ENCODE data around the gene COL6A2.

The COL6A2 gene

DNA sequence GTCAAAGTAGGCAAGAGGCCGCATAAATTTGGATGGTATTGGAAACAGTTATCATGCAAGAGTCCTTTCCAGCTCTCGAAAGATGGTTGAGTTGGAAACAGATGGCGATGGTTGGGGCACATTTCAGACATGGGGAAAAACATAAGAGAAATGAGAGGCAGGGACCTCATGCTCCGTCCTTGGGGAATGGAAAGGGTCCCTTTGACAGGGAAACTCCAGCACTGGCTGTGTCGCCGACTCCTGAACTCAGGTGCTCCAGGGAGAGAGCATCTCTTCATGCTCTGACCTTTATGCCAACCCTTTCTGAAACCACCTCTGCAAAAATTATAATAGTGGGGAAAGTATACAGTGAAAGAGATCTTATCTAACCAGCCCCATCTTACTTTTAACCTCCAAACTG lies 36.8 kb upstream of the COL6A2 start:
- POLR2A ChIA-PET = no interaction called here
- DNase-seq (ENCODE audit: extremely low spot score) = no peak
- TF ChIP-seq ELF4 (IDR thresholded peaks at IDR 0.05) (no peak), HDGF (IDR thresholded peaks at IDR 0.05; ENCODE audit: borderline replicate concordance) (no peak), L3MBTL2 (conservative IDR thresholded peaks at IDR 0.05) (no peak), FOXK2 (IDR thresholded peaks at IDR 0.05) (no peak), TARDBP (IDR thresholded peaks at IDR 0.05) (no peak)
- CTCF ChIA-PET = no interaction called here

DNA sequence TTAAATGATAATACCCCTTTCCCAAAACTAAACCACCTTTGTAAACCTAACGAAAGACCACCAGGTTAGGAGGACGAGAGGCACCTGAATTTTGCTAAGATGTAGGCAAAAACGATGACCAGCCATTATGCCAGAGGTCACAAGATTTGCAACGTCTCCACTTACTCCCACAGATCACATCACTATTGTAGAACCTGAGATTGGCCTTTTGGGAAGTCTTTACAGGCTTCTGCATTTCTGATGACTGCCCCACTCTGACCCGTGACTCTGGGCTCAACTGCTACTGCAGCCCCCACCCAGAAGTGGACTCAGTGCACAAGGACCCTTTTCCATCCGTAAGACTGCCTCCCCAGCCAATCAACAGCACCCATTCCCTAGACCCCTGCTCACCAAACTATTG lies 36.4 kb upstream of the COL6A2 start:
- POLR2A ChIA-PET = no interaction called here
- no peak for DNase-seq (ENCODE audit: extremely low spot score)
- no peak for TF ChIP-seq ARNT (IDR thresholded peaks at IDR 0.05)
- no peak for TF ChIP-seq BHLHE40 (IDR thresholded peaks at IDR 0.05; ENCODE audit: borderline replicate concordance)
- no peak for TF ChIP-seq SUZ12 (IDR thresholded peaks at IDR 0.05)
- TF ChIP-seq CTBP1 (IDR thresholded peaks at IDR 0.05; ENCODE audit: borderline replicate concordance) = no peak
- no peak for TF ChIP-seq FOXA1 (IDR thresholded peaks at IDR 0.05)
- TF ChIP-seq ELF4 (IDR thresholded peaks at IDR 0.05) = no peak
- TF ChIP-seq NFRKB (IDR thresholded peaks at IDR 0.05) = no peak
- no peak for TF ChIP-seq LEF1 (IDR thresholded peaks at IDR 0.05; ENCODE audit: borderline replicate concordance)
- TF ChIP-seq L3MBTL2 (conservative IDR thresholded peaks at IDR 0.05) = no peak
- no peak for TF ChIP-seq TARDBP (IDR thresholded peaks at IDR 0.05)
- no peak for TF ChIP-seq SP1 (IDR thresholded peaks at IDR 0.05)
- TF ChIP-seq HDGF (IDR thresholded peaks at IDR 0.05; ENCODE audit: borderline replicate concordance) = no peak
- TF ChIP-seq ZNF384 (IDR thresholded peaks at IDR 0.05) = no peak
- TF ChIP-seq FOXK2 (IDR thresholded peaks at IDR 0.05) = no peak
- TF ChIP-seq FOXM1 (IDR thresholded peaks at IDR 0.05; ENCODE audit: borderline replicate concordance) = no peak
- TF ChIP-seq, protein P1, sequence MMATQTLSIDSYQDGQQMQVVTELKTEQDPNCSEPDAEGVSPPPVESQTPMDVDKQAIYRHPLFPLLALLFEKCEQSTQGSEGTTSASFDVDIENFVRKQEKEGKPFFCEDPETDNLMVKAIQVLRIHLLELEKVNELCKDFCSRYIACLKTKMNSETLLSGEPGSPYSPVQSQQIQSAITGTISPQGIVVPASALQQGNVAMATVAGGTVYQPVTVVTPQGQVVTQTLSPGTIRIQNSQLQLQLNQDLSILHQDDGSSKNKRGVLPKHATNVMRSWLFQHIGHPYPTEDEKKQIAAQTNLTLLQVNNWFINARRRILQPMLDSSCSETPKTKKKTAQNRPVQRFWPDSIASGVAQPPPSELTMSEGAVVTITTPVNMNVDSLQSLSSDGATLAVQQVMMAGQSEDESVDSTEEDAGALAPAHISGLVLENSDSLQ (IDR thresholded peaks at IDR 0.05) = no peak
- CTCF ChIA-PET = no interaction called here

DNA sequence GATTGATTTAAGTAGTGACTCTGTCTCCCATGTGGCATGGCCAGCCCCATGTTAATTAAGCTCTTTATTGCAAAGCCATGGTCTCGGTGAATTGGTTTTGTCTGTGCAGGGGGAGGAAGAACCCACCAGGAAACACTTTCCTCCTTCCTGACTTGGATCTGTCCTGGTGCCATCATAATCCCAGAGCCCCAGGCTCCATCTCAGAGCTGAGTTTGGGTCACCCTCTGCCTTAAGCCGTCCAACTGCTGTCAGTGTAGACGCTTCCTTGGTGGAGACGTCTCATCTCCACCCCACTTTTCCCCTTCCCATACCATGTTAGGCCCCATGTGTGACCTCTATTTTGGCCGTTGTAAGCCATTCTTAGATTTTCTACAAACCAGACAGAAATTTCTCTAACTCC lies 36.0 kb upstream of the COL6A2 start:
- TF ChIP-seq ELF4 (IDR thresholded peaks at IDR 0.05) = no peak
- TF ChIP-seq NFRKB (IDR thresholded peaks at IDR 0.05) = no peak
- no peak for TF ChIP-seq L3MBTL2 (conservative IDR thresholded peaks at IDR 0.05)
- TF ChIP-seq BHLHE40 (IDR thresholded peaks at IDR 0.05; ENCODE audit: borderline replicate concordance) = no peak
- no peak for TF ChIP-seq CTBP1 (IDR thresholded peaks at IDR 0.05; ENCODE audit: borderline replicate concordance)
- TF ChIP-seq FOXM1 (IDR thresholded peaks at IDR 0.05; ENCODE audit: borderline replicate concordance) = no peak
- TF ChIP-seq FOXK2 (IDR thresholded peaks at IDR 0.05) = no peak
- no peak for TF ChIP-seq LEF1 (IDR thresholded peaks at IDR 0.05; ENCODE audit: borderline replicate concordance)
- no peak for TF ChIP-seq TARDBP (IDR thresholded peaks at IDR 0.05)
- TF ChIP-seq ZNF384 (IDR thresholded peaks at IDR 0.05) = no peak
- no peak for TF ChIP-seq ARNT (IDR thresholded peaks at IDR 0.05)
- ChIA-PET POLR2A (no interaction called here), CTCF (no interaction called here)
- DNase-seq (ENCODE audit: extremely low spot score) = no peak

DNA sequence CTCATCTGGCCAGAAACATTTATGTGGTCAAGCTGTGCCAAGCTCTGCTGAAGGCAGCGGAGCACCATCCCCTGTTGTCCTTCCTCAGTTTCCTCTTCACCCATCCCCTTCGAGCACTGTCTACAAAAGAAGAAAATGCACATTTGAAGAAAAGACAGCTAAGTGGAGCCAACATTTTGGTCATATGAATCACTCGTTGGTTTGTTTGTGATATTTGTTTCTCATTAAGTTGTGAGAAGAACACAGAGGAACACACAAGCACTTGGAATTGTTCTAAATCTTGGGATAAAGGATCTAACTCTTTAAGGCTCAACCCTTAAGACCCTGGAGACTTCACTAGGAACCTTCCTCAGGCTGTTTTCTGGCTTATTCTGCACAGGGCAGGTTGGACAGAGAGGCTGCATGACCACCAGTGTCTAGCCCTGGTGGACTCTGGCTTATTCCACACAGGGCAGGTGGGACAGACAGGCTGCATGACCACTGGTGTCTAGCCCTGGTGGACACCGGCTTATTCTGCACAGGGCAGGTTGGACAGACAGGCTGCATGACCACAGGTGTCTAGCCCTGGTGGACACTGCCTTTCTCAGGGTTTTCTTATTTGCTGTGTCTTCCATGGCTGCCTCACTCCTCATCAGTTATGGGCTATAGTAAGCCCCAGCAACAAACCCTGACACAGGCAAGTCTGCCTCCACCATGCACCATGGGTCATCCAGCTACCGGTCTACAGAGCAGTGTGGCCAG lies 35.3 kb upstream of the COL6A2 start:
- POLR2A ChIA-PET = no interaction called here
- CTCF ChIA-PET = no interaction called here
- DNase-seq (ENCODE audit: extremely low spot score) = no peak
- TF ChIP-seq ARNT (IDR thresholded peaks at IDR 0.05) (no peak), FOXM1 (IDR thresholded peaks at IDR 0.05; ENCODE audit: borderline replicate concordance) (no peak), ELF4 (IDR thresholded peaks at IDR 0.05) (no peak), TARDBP (IDR thresholded peaks at IDR 0.05) (no peak), SP1 (IDR thresholded peaks at IDR 0.05) (no peak), HDGF (IDR thresholded peaks at IDR 0.05; ENCODE audit: borderline replicate concordance) (no peak), NFRKB (IDR thresholded peaks at IDR 0.05) (no peak), FOXA1 (IDR thresholded peaks at IDR 0.05) (no peak), SUZ12 (IDR thresholded peaks at IDR 0.05) (no peak), L3MBTL2 (conservative IDR thresholded peaks at IDR 0.05) (no peak), LEF1 (IDR thresholded peaks at IDR 0.05; ENCODE audit: borderline replicate concordance) (no peak), BHLHE40 (IDR thresholded peaks at IDR 0.05; ENCODE audit: borderline replicate concordance) (no peak), CTBP1 (IDR thresholded peaks at IDR 0.05; ENCODE audit: borderline replicate concordance) (no peak)
- TF ChIP-seq, protein P1 (IDR thresholded peaks at IDR 0.05) = no peak

DNA sequence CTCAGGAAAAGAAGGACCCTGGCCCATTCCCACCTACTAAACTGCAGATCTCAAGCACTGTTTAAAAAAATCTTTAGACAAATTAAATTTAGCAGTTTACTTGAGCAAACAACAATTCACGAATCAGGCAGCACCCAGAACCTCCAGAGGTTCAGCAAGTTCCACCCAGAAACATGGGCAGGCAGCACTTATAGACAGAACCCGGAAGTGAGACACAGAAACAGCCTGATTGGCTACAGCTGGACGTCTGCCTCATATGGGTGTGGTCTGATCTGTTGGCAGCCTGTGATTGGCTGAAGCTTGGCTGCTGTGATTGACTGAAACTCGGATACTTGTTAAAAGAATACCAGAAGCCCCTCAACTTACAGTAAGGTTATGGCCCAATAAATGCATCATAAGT lies 34.7 kb upstream of the COL6A2 start:
- ChIA-PET POLR2A (no interaction called here), CTCF (no interaction called here)
- no peak for DNase-seq (ENCODE audit: extremely low spot score)
- TF ChIP-seq ELF4 (IDR thresholded peaks at IDR 0.05) (0 out of 2 replicates have a peak, but pooled peaks have one; percentile 14), CTBP1 (IDR thresholded peaks at IDR 0.05; ENCODE audit: borderline replicate concordance) (no peak), ARNT (IDR thresholded peaks at IDR 0.05) (no peak)
- TF ChIP-seq, protein P1 (IDR thresholded peaks at IDR 0.05) = no peak

DNA sequence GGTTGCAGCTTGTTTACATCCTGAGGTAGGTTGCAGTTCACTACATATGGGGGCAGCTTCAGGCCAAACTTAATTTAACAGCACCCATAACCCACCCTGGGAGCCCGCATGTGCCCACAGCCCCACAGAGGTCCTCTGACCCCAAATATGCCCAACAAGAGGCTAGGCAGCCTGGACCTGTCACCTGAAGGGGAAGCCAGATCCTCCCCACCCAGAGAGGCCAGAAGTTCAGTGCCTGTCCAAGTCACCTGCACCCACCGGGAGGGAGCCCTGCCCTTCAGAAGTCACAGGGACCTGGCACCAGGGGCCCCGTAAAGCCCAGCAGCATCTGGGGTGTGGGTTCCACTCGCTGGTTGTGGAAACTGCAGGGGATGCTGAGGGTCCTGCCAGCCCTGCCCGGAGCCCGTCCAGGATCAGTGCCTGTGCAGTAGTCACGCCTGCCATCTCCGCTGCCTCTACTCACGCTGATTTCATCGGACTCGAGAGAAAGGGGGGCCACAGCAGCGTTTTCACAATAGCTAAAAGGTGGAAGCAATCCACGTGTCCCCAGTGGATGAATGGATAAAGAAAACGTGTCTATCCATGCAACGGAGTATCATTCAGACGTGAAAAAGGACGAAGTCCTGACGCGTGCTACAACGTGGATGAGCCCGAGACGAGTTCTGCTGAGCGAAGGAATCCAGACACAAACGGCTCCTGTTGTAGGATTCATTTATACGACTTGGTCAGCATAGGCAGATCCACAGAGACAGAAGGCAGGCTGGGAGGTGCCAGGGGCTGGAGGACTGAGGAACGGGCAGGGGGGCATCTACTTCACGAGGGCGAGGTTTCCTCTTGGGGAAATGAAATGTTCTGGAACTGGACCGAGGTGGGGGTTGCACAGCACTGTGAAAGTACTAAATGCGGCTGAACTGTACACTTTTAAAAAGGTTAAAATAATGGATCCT lies 33.9 kb upstream of the COL6A2 start:
- no peak for TF ChIP-seq LEF1 (IDR thresholded peaks at IDR 0.05; ENCODE audit: borderline replicate concordance)
- no peak for TF ChIP-seq HDGF (IDR thresholded peaks at IDR 0.05; ENCODE audit: borderline replicate concordance)
- TF ChIP-seq BHLHE40 (IDR thresholded peaks at IDR 0.05; ENCODE audit: borderline replicate concordance) = no peak
- TF ChIP-seq ELF4 (IDR thresholded peaks at IDR 0.05) = no peak
- no peak for TF ChIP-seq L3MBTL2 (conservative IDR thresholded peaks at IDR 0.05)
- TF ChIP-seq FOXK2 (IDR thresholded peaks at IDR 0.05) = no peak
- no peak for TF ChIP-seq ARNT (IDR thresholded peaks at IDR 0.05)
- TF ChIP-seq ZNF384 (IDR thresholded peaks at IDR 0.05) = no peak
- TF ChIP-seq, protein P1 (IDR thresholded peaks at IDR 0.05) = no peak
- no peak for TF ChIP-seq SP1 (IDR thresholded peaks at IDR 0.05)
- no peak for TF ChIP-seq TARDBP (IDR thresholded peaks at IDR 0.05)
- TF ChIP-seq CTBP1 (IDR thresholded peaks at IDR 0.05; ENCODE audit: borderline replicate concordance) = no peak
- no peak for TF ChIP-seq FOXA1 (IDR thresholded peaks at IDR 0.05)
- TF ChIP-seq NFRKB (IDR thresholded peaks at IDR 0.05) = no peak
- TF ChIP-seq SUZ12 (IDR thresholded peaks at IDR 0.05) = no peak
- TF ChIP-seq FOXM1 (IDR thresholded peaks at IDR 0.05; ENCODE audit: borderline replicate concordance) = no peak
- CTCF ChIA-PET = no interaction called here
- DNase-seq (ENCODE audit: extremely low spot score) = no peak
- POLR2A ChIA-PET = no interaction called here

All from HEK293T (cell line).